ENCODE measurements around the gene ARSI. TPM values are rescaled to one million over a fixed set of nuclear protein-coding genes. Genes with fewer than 3 reads are reported as not detected.

Gene ARSI
- total RNA-seq, 1 donor from 2014 or later: 4.2 TPM

- Histone ChIP-seq H3K9me3 (ENCODE audit: low read depth) (no peaks in the 10 kb centered on the region), H2AFZ (replicated peaks) (no peak overlapping the region), H4K20me1 (ENCODE audit: low read depth) (no peaks in the 10 kb centered on the region), H3K9ac (no peak overlapping the region), H3K27me3 (no peaks in the 10 kb centered on the region), H3K79me2 (ENCODE audit: low read depth) (no peaks in the 10 kb centered on the region), H3K4me1 (peaks cover 5% of the 10 kb centered on the region), H3K4me3 (no peak overlapping the region), H3K4me2 (no peak overlapping the region), H3F3A (ENCODE audit: low read depth) (no peaks in the 10 kb centered on the region), H3K27ac (no peak overlapping the region), H3K36me3 (no peaks in the 10 kb centered on the region)
- Mint-ChIP-seq H3K4me1 (peaks cover 49% of the 10 kb centered on the region), H3K9me3 (peaks cover 3% of the 10 kb centered on the region), H3K27ac (no peak overlapping the region), H3K36me3 (no peaks in the 10 kb centered on the region), H3K27me3 (ENCODE audit: insufficient read depth, low read depth) (peaks cover 11% of the 10 kb centered on the region), H3K4me3 (no peak overlapping the region)
- DNase-seq (ENCODE audit: low spot score): no peak
- TF ChIP-seq EZH2 (IDR thresholded peaks at IDR 0.05): no peak
- no peak for TF ChIP-seq CTCF (IDR thresholded peaks at IDR 0.05)
- TF ChIP-seq EZH2phosphoT487 (IDR thresholded peaks at IDR 0.05): no peak
Observed at GRCh38 chr5:150341989-150342388, 39.3 kb upstream of the ARSI start.

- H3K9ac ChIP-seq: no peak overlapping the region
- Mint-ChIP-seq H3K9me3 (peaks cover 3% of the 10 kb centered on the region), H3K4me1 (peaks cover 42% of the 10 kb centered on the region), H3K36me3 (no peaks in the 10 kb centered on the region), H3K27ac (no peak overlapping the region), H3K4me3 (no peak overlapping the region), H3K27me3 (ENCODE audit: insufficient read depth, low read depth) (peaks cover 11% of the 10 kb centered on the region)
- H3K36me3 ChIP-seq: no peaks in the 10 kb centered on the region
- H3K79me2 ChIP-seq (ENCODE audit: low read depth): no peaks in the 10 kb centered on the region
- H3K27ac ChIP-seq: no peak overlapping the region
- no peak overlapping the region for H3K4me3 ChIP-seq
- H4K20me1 ChIP-seq (ENCODE audit: low read depth): no peaks in the 10 kb centered on the region
- TF ChIP-seq CTCF (IDR thresholded peaks at IDR 0.05): no peak
- no peak for TF ChIP-seq EZH2 (IDR thresholded peaks at IDR 0.05)
- no peak for TF ChIP-seq EZH2phosphoT487 (IDR thresholded peaks at IDR 0.05)
- no peak overlapping the region for H3K4me2 ChIP-seq
- H2AFZ ChIP-seq (replicated peaks): no peak overlapping the region
- no peaks in the 10 kb centered on the region for H3K9me3 ChIP-seq (ENCODE audit: low read depth)
- H3K4me1 ChIP-seq: peaks cover 5% of the 10 kb centered on the region
- no peak for DNase-seq (ENCODE audit: low spot score)
- no peaks in the 10 kb centered on the region for H3F3A ChIP-seq (ENCODE audit: low read depth)
- H3K27me3 ChIP-seq: no peaks in the 10 kb centered on the region
Observed at GRCh38 chr5:150341331-150341730, 38.6 kb upstream of the ARSI start.

GRCh38 chr5:150340614-150341255, 38.0 kb upstream of the ARSI start:
- no peak overlapping the region for H3K27ac Mint-ChIP-seq
- peaks cover 3% of the 10 kb centered on the region for H3K4me1 ChIP-seq

More at GRCh38 chr5:150340614-150341255, 38.0 kb upstream of the ARSI start:
- Mint-ChIP-seq H3K36me3 (no peaks in the 10 kb centered on the region), H3K9me3 (peaks cover 3% of the 10 kb centered on the region), H3K4me3 (no peak overlapping the region), H3K4me1 (peaks cover 36% of the 10 kb centered on the region), H3K27me3 (ENCODE audit: insufficient read depth, low read depth) (peaks cover 11% of the 10 kb centered on the region)
- Histone ChIP-seq H3F3A (ENCODE audit: low read depth) (no peaks in the 10 kb centered on the region), H3K27ac (no peak overlapping the region), H2AFZ (replicated peaks) (no peak overlapping the region), H3K79me2 (ENCODE audit: low read depth) (no peaks in the 10 kb centered on the region), H3K9me3 (ENCODE audit: low read depth) (no peaks in the 10 kb centered on the region), H3K27me3 (no peaks in the 10 kb centered on the region), H3K36me3 (no peaks in the 10 kb centered on the region), H3K4me2 (no peak overlapping the region), H3K4me3 (no peak overlapping the region), H3K9ac (no peak overlapping the region), H4K20me1 (ENCODE audit: low read depth) (no peaks in the 10 kb centered on the region)
- TF ChIP-seq CTCF (IDR thresholded peaks at IDR 0.05) (no peak), EZH2 (IDR thresholded peaks at IDR 0.05) (no peak), EZH2phosphoT487 (IDR thresholded peaks at IDR 0.05) (no peak)
- no peak for DNase-seq (ENCODE audit: low spot score)

All from neural progenitor cell (in vitro differentiated cells).